NCI-H748 (cell line): ENCODE data around the gene MBD3.

ENCODE experiments used
- DNase-seq: peaks from one replicate; lab custom pipeline; 2025; ENCODE audit not compliant: unreplicated experiment; lab: John Stamatoyannopoulos, UW

Gene MBD3

DNA sequence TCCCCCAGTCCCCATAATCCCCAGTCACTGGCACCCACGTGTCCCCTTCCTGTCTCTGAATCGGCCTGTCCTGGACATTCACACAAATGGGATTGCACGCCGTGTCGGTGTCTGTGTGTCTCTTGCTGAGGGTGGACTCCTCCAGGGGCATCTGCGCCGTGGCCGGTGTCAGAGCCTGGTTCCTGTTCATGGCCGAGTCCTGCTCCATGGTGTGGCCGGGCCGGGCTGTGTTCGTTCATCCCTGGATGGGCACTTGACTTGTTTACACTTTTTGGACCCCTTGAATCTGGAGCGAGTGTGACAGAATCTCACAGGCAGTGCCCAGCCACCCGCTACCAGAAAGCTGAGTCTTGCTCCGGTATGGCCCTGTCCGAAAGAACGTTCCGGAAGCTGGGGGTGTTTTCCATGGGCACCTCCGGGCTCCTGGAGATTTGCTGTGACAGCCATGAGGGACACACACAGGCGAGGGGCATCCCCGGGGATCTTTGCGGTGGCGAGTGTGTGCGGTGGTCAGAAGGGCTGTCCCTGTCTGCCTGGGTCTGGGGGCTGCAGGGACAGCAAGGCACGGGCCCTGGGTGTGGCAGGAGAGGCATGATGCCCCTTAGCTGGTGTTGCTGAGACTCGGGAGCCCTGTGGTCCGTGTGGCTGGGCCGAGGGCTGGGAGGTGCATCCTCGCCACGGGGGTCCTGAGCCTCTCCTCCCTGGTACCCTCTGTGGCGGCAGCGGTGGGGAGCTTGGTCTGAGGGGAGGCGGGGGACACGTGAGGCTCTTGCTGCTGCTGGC lies 18.1 kb downstream of the MBD3 start:
- DNase-seq, result no peak

DNA sequence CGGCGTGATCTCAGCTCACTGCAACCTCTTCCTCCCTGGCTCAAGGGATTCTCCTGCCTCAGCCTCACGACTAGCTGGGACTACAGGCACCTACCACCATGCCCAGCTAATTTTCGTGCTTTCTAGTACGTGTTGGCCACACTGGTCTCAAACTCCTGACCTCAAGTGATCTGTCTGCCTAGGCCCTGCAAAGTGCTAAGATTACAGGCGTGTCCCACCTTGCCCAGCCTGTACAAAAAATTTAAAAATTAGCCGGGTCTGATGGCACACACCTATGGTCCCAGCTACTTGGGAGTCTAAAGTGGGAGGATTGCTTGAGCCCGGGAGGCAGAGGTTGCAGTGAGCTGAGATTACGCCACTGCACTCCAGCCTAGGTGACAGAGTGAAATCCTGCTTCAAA lies 19.9 kb downstream of the MBD3 start:
- DNase-seq, result no peak

DNA sequence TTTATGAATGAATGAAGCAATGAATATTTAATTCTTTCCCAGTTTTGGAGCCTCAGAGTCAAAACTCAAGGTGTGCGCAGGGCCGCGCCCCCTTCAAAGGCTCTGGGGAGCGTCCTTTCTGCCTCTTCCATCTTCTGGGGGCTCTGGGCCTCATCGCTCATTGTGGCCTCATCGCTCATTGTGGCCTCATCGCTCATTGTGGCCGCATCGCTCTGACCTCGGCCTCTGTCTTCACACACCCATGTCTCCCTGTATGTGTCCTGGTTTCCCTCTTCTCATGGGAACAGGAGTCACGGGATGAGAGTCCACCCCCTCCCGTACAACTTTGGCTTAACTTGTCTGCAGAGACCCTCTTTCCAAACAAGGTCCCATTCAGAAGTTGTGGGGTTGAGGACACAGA lies 21.3 kb downstream of the MBD3 start:
- DNase-seq, result no peak

DNA sequence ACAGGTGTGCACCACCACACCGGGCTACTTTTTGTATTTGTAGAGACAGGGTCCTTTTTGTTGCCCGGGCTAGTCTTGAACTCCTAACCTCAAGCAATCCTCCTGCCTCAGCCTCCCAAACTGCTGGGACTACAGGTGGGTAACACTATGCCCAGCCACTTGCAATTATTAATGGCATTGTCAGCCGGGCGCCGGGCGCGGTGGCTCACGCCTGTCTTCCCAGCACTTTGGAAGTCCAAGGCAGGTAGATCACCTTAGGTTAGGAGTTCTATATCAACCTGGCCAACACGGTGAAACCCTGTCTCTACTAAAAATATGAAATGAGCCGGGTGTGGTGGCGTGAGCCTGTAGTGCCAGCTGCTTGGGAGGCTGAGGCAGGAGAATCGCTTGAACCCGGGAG lies 21.8 kb downstream of the MBD3 start:
- no peak for DNase-seq

DNA sequence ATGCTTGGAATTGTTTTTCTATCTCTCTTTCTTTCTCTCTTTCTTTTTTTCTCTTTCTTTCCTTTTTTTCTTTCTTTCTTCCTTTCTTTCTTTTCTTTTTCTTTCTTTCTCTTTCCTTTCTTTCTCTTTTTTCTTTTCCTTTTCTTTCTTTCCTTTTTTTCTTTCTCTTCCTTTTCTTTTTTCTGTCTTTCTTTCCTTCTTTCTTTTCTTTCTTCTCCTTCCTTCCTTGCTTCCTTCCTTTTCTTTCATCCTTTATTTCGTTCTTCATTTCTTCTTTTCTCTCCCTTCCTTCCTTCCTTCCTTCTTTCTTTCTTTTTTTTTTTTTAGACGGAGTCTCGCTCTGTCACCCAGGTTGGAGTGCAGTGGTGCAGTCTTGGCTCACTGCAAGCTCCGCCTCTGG lies 22.7 kb downstream of the MBD3 start:
- no peak for DNase-seq

DNA sequence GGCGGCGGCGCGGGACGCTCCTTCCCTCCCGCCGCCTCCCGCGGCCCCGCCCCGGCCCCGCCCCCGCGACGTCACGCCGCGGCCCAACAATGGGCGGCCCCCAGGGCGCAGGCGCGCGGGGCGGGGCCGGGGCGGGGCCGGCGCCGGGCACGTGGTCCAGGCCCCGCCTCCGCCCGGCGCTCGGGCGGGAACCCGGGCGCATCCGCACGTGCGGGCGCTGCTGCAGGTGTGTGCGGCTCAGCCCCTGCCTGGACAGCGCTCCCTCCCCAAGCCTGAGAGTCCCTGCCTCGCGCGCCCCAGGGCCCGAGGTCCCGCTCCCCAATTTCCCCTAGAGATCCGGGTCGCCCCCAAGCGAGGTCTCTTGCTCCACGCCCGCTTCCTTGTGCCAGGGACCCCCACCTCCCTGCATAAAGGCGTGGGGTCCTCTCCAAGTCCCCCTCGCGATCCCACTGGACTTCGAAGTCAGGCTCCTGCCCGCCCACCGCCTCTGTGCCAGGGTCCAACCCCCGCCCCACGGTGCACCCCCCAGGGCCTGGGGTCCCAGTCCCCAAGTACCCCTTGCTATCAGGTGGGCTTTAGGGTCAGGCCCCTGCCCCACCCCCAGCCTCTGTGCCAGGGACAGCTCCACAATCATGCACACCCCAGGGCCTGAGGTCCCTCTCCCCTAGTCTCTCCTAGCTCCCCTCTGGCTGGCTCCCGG lies 24.2 kb downstream of the MBD3 start, which contains the start of gene MEX3D:
Gene MEX3D (minus strand): TSS at position 6 of the 700 bp plus-strand sequence. CDS start 267 bp downstream, outside the sequence.
- peak; percentile 73 for DNase-seq

DNA sequence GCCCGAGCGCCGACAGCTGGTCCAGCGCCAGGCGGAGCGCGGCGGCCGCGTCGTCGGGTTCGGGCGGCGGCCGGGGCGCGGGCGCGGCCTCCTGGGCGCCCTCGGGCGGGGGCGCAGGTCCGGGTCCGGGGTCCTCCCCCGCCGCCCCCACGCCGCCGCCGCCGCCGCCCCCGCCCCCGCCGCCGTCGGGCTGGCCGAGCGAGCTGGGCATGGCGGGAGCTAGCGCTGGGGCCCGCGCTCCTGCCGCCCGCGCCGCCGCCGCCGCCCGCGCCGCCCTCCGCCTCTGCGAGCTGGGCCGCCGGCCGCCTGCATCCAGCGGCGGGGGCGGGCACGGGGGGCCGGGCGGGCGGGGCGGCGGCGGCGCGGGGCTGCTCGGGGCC lies 24.8 kb downstream of the MBD3 start:
- DNase-seq, result no peak

DNA sequence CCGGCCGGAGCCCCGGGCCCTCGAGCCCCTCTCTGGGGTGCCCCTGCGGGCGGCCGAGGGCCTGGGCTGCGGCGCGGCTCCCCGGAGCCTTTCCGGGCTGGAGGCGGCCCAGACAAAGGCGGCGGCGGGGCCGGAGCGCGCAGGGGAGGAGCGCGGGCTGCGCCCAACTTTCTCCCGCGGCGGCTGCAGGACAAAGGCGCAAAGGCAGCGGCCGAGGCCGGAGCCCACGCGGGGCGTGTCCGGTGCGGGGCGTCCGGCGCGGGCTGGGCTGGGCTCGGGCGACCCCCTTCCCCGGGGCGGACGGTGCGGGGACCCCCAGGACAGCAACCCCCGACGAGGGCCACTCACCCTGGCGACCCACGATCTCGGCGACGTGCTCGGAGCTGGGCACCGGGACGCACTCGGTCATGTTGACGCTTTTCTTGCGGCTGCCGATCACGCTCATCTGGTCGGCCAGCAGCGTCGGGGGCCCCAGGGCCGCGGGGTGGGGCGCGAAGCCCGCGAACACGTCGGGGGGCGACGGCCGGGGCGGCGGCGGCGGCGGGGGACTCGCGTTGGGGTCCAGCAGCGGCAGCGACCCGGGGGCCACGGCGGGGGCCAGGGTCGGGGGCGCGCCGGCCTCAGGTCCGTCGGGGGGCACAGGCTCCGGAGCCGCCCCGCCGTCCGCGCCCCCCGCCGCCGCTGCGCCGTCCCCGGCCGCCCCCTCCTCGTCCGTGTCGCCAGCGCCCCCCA lies 25.4 kb downstream of the MBD3 start:
- peak; percentile 25 for DNase-seq

DNA sequence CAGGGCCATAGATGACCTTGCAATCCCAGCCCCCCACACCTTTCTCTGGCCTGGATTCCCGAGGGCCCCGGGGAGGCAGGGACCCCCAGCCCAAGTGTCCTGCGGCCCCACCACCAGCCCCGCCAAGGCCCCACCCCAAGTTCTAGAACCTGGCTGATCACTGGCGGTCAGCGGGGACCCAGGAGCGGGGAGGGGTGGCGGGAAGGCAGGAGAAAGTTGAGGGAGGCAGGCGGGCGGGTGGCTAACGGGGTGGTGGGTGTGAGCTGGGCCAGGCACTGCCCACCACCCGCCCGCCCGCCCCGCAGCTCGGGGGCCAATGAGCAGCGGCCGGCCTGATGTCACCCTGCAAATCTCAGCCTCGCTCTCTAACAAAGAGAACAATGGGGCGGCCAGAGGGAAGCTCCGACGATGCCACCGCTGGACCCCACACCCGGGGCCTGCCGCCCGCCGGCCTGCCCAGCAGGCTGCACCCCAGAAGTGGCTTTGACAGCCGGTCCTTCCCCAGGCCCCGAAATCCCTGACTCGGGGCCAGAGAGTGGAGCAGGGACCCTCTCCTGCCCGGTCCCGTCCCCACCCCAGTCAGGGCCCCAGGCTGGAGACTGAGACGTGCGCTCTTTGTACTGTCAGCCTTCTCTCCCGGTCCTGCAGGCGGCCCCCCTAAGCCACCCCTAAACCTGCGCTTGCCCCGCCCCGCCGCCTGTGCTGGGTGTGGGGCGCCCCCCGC lies 26.1 kb downstream of the MBD3 start:
- DNase-seq, result peak; percentile 77

DNA sequence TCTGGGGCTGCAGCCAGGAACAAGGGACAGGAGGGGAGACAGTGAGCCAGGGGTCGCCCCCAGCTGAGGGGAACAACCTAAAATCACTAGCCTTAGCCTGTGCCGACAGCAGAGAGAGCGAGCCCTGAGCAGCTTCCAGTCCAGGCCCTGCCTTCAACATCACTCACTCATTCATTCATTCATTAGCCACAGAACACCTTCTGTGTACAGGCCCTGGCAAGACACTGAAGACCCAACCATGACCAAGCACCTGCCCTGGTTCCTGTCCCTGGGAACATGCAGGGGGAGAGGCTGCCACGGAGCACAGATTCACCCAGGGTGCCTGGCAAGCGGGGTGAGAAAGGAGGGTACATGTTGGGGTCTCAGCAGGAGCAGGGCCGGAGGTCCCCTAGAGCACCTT lies 29.4 kb downstream of the MBD3 start:
- DNase-seq, result no peak

DNA sequence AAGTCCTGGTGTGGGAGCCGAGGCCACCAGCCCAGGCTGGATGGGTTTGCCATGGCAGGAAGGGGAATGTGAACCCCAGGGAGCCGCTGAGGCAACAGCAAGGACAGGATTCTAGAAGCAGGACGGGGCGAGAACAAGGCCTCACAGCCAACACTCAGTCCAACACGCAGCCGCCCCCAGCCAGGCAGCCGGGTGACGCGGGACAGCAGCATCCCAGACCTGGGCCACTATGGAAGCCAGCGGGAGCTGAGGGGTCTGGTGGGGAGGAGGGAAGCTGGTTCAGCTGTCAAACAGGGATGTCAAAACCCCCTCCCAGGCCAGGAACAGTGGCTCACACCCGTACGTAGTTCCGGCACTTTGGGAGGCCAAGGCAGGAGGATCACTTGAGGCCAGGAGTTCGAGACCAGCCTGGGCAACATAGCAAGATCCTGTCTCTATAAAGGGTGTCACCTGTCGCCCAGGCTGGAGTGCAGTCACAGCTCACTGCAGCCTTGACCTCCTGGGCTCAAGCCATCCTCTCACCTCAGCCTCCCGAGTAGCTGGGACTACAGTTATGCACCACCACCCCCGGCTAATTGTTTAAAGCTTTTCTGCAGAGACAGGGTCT lies 31.3 kb downstream of the MBD3 start:
- no peak for DNase-seq

DNA sequence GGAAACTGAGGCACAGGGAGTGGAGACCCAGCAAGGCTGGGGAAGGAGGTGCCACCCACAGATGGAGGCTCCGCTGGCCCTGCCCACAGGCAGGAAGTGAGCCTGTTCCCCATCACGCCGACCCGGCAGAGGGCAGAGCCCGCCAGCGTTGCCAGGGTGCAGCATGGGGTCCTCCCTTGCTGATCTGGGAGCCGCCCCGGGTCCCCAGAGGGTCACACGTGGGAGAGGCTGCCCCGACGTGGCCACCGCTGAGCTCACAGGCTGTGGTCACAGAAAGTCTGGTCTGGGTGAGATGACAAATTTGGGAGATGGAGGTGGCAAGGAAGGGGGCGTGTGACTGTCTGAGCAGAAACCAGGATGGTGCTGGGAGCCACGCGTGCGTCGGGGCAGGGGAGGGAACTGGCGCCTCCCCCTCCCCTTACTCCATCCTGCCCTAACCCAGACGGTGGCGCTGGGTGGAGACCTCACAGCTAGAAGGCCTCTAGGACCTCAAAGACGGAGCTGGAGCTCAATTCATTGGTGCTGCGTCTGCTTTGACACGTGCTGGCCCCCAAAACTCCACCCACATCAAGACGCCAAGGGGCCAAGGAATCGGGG lies 32.3 kb downstream of the MBD3 start:
- no peak for DNase-seq

DNA sequence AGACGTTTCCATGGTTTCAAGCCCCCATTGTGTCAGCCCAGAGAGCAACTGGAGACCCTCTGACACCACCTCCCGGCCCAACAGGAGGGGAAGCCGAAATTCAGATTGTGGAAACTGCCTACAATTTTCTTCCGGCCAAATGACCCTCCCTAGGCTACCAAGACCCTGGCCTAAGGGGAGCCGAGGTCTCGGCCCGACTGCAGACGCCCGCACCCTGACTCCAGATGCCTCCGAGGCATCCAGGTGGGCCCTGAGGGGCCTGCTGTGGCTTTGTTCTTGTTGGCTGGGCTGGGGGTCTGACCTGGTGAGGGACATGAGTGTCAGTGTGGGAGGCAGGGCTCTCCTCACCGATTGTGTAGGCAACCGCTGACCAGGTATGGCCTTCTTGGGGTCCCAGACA lies 34.1 kb downstream of the MBD3 start:
- DNase-seq, result no peak

DNA sequence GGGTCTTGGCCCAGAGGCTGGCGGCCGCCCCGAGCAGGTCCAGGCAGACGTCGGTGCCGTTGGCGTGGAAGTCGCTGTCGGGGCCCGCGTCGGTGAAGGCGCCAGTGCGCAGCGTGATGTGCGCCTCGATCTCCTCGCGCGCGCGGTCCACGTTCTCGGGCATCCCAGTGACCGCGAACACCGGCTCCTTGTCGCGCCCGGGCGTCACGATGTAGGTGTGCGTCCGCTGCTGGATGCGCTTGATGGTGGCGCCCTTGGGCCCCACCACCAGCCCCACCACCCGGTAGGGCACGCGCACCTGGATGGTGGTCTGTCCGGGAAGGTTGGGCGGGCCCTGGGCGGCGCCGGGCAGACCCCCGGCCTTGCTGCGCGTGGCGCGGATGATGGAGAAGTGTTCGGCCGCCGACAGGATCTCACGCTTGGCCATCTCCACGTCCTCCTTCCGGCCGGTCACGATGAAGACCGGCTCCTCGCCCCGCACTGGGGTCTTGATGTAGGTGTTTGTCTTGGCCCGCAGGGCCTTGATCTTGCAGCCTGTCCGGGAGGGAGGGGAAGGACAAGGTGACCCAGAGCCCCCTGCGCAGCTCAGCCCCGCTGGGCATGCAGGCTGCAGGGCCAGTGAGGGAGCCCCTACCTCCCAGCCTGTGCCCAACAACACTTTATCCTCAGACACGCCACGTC lies 36.1 kb downstream of the MBD3 start:
- DNase-seq, result no peak

DNA sequence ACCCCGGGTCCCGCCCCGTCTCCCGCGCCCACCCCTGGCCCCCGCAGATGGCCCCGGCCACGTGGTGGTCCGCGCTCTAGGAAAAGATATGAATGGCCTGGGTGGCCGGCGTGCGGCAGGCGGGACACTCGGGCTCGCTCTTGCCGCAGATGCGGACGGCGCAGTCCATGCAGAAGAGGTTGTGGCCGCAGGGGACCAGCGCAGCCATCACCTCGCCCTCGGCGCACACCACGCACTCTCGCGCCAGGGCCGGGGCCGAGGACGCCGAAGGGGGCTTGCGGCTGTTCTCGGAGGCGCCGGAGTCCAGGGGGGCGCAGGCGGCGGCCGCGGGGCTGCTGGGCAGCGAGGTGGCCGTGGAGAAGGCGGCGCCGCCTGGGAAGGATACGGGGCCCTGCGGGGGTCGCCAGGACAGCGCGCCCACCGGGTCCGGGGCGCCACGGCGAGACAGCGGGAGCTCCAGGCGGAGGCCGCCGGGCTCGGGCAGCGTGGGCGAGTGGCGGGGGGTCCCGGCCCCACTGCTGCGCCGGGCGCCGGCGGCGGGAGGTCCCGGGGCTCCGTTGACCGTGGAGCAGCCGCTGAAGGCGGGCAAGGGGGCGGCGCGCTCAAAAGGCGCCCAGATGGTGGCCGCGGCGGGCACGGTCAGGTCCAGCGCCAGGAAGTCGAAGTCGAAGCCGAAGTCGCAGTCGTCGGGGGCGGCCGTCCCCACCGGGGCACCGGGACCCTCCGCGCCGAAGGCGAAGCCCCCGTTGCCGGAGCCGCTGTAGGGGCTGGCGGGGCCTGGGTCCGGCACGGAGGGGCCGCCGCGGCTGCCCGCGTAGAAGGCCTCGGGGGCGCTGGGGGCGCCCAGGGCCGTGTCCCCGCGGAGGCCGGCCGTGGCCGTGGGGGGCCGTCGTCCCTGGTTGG lies 36.9 kb downstream of the MBD3 start:
- no peak for DNase-seq

DNA sequence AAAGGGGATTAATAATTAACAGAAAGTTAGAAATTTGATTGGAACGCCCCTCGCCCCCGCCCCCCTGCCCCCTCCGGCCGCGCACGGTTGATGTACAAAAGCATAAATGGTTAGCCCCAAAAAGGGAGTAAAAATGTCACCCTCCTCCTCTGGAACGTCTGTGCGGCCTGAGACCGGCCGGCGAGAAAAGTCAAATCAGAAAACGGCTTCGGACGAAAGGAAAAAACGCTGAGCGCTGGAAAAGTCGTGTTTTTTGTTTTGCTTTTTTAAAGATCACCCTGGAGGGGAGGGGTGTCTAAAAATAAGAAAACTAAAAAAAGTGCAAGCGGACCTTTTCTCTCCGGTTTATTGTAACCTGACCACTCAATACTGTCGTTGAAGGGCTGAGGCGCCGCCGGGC lies 37.7 kb downstream of the MBD3 start:
- DNase-seq, result no peak

DNA sequence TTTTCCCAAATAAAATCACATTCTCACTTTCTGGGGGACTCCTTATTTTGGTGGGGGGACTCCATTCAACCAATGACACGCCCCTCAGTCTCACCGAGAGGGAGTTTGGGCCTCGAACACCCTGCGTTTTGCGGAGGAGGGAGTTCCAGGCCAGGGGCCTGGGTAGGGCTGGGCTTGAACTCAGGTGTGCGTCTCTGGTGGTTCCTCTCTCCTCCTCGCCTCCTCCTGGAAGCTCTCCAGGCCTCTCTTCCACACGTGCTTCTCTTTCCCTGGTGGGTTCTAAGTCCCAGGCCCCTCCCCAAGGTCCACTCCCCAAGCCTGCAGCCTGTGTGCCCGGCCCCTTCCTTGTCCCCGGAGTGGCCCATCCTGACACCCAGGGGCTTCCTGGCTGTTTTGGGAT lies 39.2 kb downstream of the MBD3 start:
- DNase-seq, result no peak

DNA sequence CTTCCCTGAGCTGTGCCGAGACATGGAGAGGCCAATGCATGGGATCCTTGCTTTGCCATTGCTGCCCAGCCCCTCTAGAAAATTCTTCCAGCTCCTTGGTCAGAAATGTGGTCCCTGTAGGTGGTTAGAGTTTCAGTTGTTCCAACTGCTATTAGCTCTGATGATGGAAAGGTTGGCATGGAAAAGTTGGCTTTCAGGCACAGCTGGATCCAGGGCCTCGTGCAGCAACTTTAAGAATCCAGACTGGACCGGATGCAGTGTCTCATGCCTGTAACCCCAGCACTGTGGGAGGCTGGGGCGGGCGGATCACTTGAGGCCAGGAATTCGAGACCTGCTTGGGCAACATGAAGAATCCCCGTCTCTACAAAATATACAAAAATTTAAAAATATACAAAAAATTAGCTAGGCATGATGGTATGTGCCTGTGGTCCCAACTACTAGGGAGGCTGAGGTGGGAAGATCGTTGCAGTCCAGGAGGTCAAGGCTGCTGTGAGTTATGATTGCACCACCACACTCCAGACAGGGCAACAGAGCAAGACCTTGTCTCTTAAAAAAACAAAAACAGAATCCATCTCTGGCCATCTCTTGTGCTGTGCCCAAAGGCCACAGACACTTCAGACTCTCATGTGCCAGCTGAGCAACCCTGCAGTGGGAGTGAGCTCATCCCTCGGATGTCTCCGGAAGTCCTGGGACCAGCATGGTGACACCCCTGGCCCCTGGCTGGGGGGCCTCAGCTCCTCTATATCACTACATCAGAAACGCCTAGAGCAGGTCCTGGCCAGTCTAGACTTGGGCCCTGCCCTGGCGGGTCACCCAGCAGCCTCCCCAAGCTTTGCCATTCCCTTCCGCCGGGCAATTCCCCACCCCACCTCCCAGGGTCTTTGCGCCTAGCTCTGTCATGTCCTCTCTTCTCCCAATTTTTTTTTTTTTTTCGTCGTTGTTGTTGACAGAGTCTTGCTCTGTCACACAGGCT lies 41.3 kb downstream of the MBD3 start:
- DNase-seq, result no peak
